ENCODE measurements around the gene ENTPD5.

ENTPD5 gene

DNA sequence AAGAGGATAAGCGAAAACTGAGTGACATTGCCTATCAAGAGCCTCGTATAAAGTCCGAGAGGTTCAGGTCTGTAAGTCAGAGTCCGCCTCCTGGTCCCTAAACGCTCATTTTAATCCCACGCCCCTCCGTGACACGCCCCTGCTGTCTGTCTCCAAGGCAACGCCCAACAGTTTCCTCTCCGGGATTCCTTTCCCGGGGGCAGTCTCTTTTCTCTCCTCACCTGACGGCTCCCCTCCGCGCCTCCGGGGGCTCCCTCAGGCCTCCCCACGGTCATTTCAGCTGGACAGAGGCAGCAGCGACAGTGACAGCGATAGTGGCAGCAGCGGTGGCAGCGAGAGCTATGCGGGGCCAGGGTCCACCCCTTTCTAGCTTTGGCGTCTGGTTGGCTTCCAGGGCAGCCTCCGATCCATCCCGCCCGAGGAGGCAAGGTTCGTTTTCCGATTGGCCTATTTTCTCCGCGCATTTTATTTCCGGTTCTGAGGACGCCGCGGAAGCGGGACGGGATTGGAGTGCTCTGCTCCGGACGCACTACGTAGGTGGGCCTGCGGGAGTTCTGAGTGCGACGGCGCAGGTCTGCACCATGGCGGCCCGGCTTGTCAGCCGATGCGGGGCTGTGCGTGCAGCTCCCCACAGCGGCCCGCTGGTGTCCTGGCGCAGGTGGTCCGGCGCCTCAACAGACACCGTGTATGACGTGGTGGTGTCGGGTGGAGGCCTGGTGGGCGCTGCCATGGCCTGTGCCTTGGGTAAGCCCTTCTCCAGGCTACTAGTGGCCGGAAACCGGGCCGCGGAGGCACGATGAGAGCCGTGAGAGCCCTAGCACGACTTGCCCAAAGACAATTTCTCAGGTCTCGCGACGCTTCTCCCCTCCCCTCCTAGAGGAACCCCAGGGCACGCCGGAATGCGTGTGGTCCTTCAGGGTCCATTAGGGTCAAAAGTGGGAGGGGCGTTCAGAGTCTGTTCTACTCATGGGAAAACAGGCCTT lies 69.0 kb downstream of the ENTPD5 start, which contains the start of the genes COQ6 and FAM161B (continued):
- TF ChIP-seq, protein P1, sequence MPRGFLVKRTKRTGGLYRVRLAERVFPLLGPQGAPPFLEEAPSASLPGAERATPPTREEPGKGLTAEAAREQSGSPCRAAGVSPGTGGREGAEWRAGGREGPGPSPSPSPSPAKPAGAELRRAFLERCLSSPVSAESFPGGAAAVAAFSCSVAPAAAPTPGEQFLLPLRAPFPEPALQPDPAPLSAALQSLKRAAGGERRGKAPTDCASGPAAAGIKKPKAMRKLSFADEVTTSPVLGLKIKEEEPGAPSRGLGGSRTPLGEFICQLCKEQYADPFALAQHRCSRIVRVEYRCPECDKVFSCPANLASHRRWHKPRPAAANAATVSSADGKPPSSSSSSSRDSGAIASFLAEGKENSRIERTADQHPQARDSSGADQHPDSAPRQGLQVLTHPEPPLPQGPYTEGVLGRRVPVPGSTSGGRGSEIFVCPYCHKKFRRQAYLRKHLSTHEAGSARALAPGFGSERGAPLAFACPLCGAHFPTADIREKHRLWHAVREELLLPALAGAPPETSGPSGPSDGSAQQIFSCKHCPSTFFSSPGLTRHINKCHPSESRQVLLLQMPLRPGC (tag by site-specific recombination; IDR thresholded peaks at IDR 0.05) = no peak
- TF ChIP-seq ZNF596 (tag by site-specific recombination; IDR thresholded peaks at IDR 0.05) (no peak), ZNF639 (tag by site-specific recombination; IDR thresholded peaks at IDR 0.05) (peak; percentile 27; the same call in 1 of the 2 replicates), ZNF266 (tag by site-specific recombination; IDR thresholded peaks at IDR 0.05; ENCODE audit: low read depth) (no peak), ZNF138 (tag by site-specific recombination; IDR thresholded peaks at IDR 0.05; ENCODE audit: borderline replicate concordance) (no peak), ZNF423 (tag by site-specific recombination; IDR thresholded peaks at IDR 0.05) (no peak), HOXC10 (CRISPR knock-in tag; IDR thresholded peaks at IDR 0.05) (no peak), ZFP69B (tag by site-specific recombination; IDR thresholded peaks at IDR 0.05) (peak; percentile 54; the same call in 1 of the 2 replicates)
- TF ChIP-seq, protein P2, sequence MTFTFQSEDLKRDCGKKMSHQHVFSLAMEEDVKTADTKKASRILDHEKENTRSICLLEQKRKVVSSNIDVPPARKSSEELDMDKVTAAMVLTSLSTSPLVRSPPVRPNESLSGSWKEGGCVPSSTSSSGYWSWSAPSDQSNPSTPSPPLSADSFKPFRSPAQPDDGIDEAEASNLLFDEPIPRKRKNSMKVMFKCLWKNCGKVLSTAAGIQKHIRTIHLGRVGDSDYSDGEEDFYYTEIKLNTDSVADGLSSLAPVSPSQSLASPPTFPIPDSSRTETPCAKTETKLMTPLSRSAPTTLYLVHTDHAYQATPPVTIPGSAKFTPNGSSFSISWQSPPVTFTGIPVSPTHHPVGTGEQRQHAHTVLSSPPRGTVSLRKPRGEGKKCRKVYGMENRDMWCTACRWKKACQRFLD (tag by site-specific recombination; IDR thresholded peaks at IDR 0.05) = no peak

- Histone ChIP-seq H3K27ac (ENCODE audit: extremely low read depth, low read depth, low read length) (no peak overlapping the region), H3K36me3 (ENCODE audit: control insufficient read depth in 2 of 2, insufficient read depth in 1 of 2, low read length in 2 of 2) (peaks cover 0 to 32% of the 10 kb centered on the region in 2 experiments; a peak in 2 of 3 replicates), H3K9me3 (ENCODE audit: control insufficient read depth, insufficient read depth, low read depth, low read length) (no peaks in the 10 kb centered on the region), H3K4me3 (ENCODE audit: low read depth, low read length) (no peak overlapping the region), H3K4me1 (ENCODE audit: control insufficient read depth, insufficient read depth, low read length) (no peaks in the 10 kb centered on the region)
- ChIA-PET POLR2A (no interaction called here), CTCF (no interaction called here)
- TF ChIP-seq ZNF223 (tag by site-specific recombination; IDR thresholded peaks at IDR 0.05) = no peak
- TF ChIP-seq OSR2 (tag by site-specific recombination; IDR thresholded peaks at IDR 0.05) = no peak
- TF ChIP-seq ZNF114 (tag by site-specific recombination; IDR thresholded peaks at IDR 0.05) = no peak
- no peak for TF ChIP-seq ZNF621 (tag by site-specific recombination; IDR thresholded peaks at IDR 0.05)
- no peak for TF ChIP-seq ZNF701 (tag by site-specific recombination; IDR thresholded peaks at IDR 0.05)
- no peak for TF ChIP-seq ZNF366 (tag by site-specific recombination; conservative IDR thresholded peaks at IDR 0.05)
- no peak for TF ChIP-seq ZFHX2 (tag by site-specific recombination; conservative IDR thresholded peaks at IDR 0.05)
- no peak for TF ChIP-seq GLIS1 (tag by site-specific recombination; IDR thresholded peaks at IDR 0.05)
- TF ChIP-seq, protein P3, sequence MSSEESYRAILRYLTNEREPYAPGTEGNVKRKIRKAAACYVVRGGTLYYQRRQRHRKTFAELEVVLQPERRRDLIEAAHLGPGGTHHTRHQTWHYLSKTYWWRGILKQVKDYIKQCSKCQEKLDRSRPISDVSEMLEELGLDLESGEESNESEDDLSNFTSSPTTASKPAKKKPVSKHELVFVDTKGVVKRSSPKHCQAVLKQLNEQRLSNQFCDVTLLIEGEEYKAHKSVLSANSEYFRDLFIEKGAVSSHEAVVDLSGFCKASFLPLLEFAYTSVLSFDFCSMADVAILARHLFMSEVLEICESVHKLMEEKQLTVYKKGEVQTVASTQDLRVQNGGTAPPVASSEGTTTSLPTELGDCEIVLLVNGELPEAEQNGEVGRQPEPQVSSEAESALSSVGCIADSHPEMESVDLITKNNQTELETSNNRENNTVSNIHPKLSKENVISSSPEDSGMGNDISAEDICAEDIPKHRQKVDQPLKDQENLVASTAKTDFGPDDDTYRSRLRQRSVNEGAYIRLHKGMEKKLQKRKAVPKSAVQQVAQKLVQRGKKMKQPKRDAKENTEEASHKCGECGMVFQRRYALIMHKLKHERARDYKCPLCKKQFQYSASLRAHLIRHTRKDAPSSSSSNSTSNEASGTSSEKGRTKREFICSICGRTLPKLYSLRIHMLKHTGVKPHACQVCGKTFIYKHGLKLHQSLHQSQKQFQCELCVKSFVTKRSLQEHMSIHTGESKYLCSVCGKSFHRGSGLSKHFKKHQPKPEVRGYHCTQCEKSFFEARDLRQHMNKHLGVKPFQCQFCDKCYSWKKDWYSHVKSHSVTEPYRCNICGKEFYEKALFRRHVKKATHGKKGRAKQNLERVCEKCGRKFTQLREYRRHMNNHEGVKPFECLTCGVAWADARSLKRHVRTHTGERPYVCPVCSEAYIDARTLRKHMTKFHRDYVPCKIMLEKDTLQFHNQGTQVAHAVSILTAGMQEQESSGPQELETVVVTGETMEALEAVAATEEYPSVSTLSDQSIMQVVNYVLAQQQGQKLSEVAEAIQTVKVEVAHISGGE (tag by site-specific recombination; conservative IDR thresholded peaks at IDR 0.05; ENCODE audit: low read depth) = no peak
- TF ChIP-seq ZNF248 (tag by site-specific recombination; IDR thresholded peaks at IDR 0.05) = no peak
- no peak for TF ChIP-seq MEIS1 (CRISPR knock-in tag; IDR thresholded peaks at IDR 0.05; ENCODE audit: borderline replicate concordance)
- no peak for TF ChIP-seq ZNF426 (tag by site-specific recombination; IDR thresholded peaks at IDR 0.05)
- TF ChIP-seq ZFP37 (tag by site-specific recombination; IDR thresholded peaks at IDR 0.05) = no peak
- TF ChIP-seq HOXD13 (CRISPR knock-in tag; IDR thresholded peaks at IDR 0.05; ENCODE audit: borderline replicate concordance) = no peak
- TF ChIP-seq, protein P4, sequence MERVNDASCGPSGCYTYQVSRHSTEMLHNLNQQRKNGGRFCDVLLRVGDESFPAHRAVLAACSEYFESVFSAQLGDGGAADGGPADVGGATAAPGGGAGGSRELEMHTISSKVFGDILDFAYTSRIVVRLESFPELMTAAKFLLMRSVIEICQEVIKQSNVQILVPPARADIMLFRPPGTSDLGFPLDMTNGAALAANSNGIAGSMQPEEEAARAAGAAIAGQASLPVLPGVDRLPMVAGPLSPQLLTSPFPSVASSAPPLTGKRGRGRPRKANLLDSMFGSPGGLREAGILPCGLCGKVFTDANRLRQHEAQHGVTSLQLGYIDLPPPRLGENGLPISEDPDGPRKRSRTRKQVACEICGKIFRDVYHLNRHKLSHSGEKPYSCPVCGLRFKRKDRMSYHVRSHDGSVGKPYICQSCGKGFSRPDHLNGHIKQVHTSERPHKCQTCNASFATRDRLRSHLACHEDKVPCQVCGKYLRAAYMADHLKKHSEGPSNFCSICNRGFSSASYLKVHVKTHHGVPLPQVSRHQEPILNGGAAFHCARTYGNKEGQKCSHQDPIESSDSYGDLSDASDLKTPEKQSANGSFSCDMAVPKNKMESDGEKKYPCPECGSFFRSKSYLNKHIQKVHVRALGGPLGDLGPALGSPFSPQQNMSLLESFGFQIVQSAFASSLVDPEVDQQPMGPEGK (tag by site-specific recombination; IDR thresholded peaks at IDR 0.05) = no peak
- no peak for TF ChIP-seq ZNF2 (tag by site-specific recombination; IDR thresholded peaks at IDR 0.05)
- TF ChIP-seq ZNF133 (tag by site-specific recombination; IDR thresholded peaks at IDR 0.05) = no peak
- no peak for TF ChIP-seq SETDB1 (IDR thresholded peaks at IDR 0.05; ENCODE audit: insufficient read length, low read length)
These were observed 73.9 kb downstream of the ENTPD5 start for GRCh38 chr14:73945159-73945670.
